Endothelial cell of umbilical vein (primary cell): ENCODE data around the gene RAD51B. TPM values are rescaled to one million over a fixed set of nuclear protein-coding genes. Genes with fewer than 3 reads are reported as not detected.

ENCODE experiments used
- BruUV-seq: library from RNA; stranded (reverse); fragments of 400-500 nt; replicated peaks from 2 replicates; lab custom pipeline; 2021; lab: Mats Ljungman, UMichigan
- CTCF ChIA-PET: fragments of 300-600, 350-600 bp; sonication (Branson Sonifier 250); formaldehyde crosslinking; loops from one replicate; lab custom pipeline; 2021; ENCODE audit warnings: antibody characterized with exemption, inconsistent platforms; lab: Charles Lee
- POLR2A ChIA-PET: fragments of 300-600, 350-600 bp; sonication (Branson Sonifier 250); formaldehyde crosslinking; loops from one replicate; lab custom pipeline; 2021; ENCODE audit warnings: antibody characterized with exemption, inconsistent platforms; lab: Charles Lee
- DNase-seq: peaks from one replicate; pipeline ENCODE4 v3.0.0-alpha.2; 2011; ENCODE audit warnings: low read depth, low spot score
- FAIRE-seq: peaks from 2 replicates; lab custom pipeline; 2011; peaks lifted over from hg19 to GRCh38; lab: Jason Lieb, UNC
- H2AFZ ChIP-seq: 2 replicates; pipeline ENCODE4 v1.6.0; 2012; ENCODE audit warnings: low read depth, low read length, control low read depth, inconsistent platforms
- H3K27ac ChIP-seq: 2 replicates; pipeline ENCODE4 v1.5.1; 2011; ENCODE audit warnings: low read depth, mild to moderate bottlenecking, control low read depth, low read length, moderate library complexity; ENCODE audit not compliant: insufficient read depth
- H3K27me3 ChIP-seq, 2 experiments: 2 replicates each; pipeline versions ENCODE4 v1.6.0 to v1.6.1; 2011; ENCODE audit warnings: low read length in 2 of 2, mixed read lengths in 1 of 2; ENCODE audit not compliant: control insufficient read depth in 2 of 2, insufficient read depth in 2 of 2
- H3K36me3 ChIP-seq, 2 experiments: 2 replicates in 1 of 2; 3 replicates in 1 of 2; pipeline ENCODE4 v1.5.1; 2011; ENCODE audit warnings: low read length in 2 of 2, mild to moderate bottlenecking in 1 of 2, moderate library complexity in 1 of 2; ENCODE audit not compliant: control insufficient read depth in 2 of 2, insufficient read depth in 2 of 2; ENCODE audit errors: extremely low read depth in 1 of 2
- H3K4me1 ChIP-seq: 3 replicates; pipeline ENCODE4 v1.5.1; 2011; ENCODE audit warnings: mild to moderate bottlenecking, low read length; ENCODE audit not compliant: control insufficient read depth, insufficient read depth; ENCODE audit errors: extremely low read depth
- H3K4me2 ChIP-seq: 2 replicates; pipeline ENCODE4 v1.6.1; 2011; ENCODE audit warnings: low read length, control low read depth, mixed read lengths; ENCODE audit not compliant: insufficient read depth
- H3K4me3 ChIP-seq, 3 experiments: fragments of 200-600 bp in 1 of 3; sonication (generic), shearing (Covaris generic) in 1 of 3; replicated peaks in 1 of 3; 2 replicates each; pipeline ENCODE4 v1.5.1; 2011 to 2016; ENCODE audit warnings: control low read depth in 3 of 3, low read length in 3 of 3, mild to moderate bottlenecking in 2 of 3, inconsistent platforms in 1 of 3, low read depth in 1 of 3, moderate library complexity in 1 of 3; ENCODE audit not compliant: insufficient read depth in 1 of 3
- H3K79me2 ChIP-seq: 2 replicates; pipeline ENCODE4 v1.6.0; 2012; ENCODE audit warnings: low read length, inconsistent platforms; ENCODE audit not compliant: control insufficient read depth, insufficient read depth
- H3K9ac ChIP-seq: replicated peaks from 2 replicates; pipeline ENCODE3; 2011; ENCODE audit warnings: low read length, control low read depth; ENCODE audit not compliant: insufficient read depth; ENCODE audit errors: extremely low read depth
- H3K9me1 ChIP-seq: replicated peaks from 3 replicates; pipeline ENCODE4 v1.6.0; 2011; ENCODE audit warnings: mild to moderate bottlenecking, low read length; ENCODE audit not compliant: control insufficient read depth, insufficient read depth; ENCODE audit errors: extremely low read depth
- H3K9me3 ChIP-seq: replicated peaks from 2 replicates; pipeline ENCODE4 v1.5.1; 2012; ENCODE audit warnings: low read length, inconsistent platforms; ENCODE audit not compliant: control insufficient read depth, insufficient read depth
- H4K20me1 ChIP-seq: replicated peaks from 2 replicates; pipeline ENCODE3; 2011; ENCODE audit warnings: mild to moderate bottlenecking, low read length; ENCODE audit not compliant: control insufficient read depth, insufficient read depth; ENCODE audit errors: extremely low read depth
- CTCF ChIP-seq, 2 donors: IDR thresholded peaks; 1 replicate in 1 of 2; 2 replicates in 1 of 2; pipeline ENCODE4 v1.5.1; 2011; ENCODE audit warnings: low read length in 2 of 2, mild to moderate bottlenecking in 2 of 2, moderate library complexity in 2 of 2, control low read depth in 1 of 2, inconsistent platforms in 1 of 2, low read depth in 1 of 2; ENCODE audit not compliant: insufficient read depth in 1 of 2; ENCODE audit errors: extremely low read depth in 1 of 2
- EZH2 ChIP-seq: IDR thresholded peaks from 2 replicates; pipeline ENCODE4 v1.6.1; 2012; ENCODE audit warnings: borderline replicate concordance, low read depth, mild to moderate bottlenecking, moderate library complexity, low read length, inconsistent platforms; ENCODE audit not compliant: severe bottlenecking
- FOS ChIP-seq: IDR thresholded peaks from 2 replicates; pipeline ENCODE4 v1.6.1; 2011; ENCODE audit warnings: mild to moderate bottlenecking, low read length, moderate library complexity, borderline replicate concordance; ENCODE audit not compliant: insufficient read depth
- GATA2 ChIP-seq: IDR thresholded peaks from 2 replicates; pipeline ENCODE4 v1.7.0; 2011; ENCODE audit warnings: low read depth, mild to moderate bottlenecking, moderate library complexity, mixed read lengths, low read length; ENCODE audit not compliant: insufficient read length, insufficient read depth
- JUN ChIP-seq: IDR thresholded peaks from 2 replicates; pipeline ENCODE4 v1.6.1; 2011; ENCODE audit warnings: borderline replicate concordance, low read depth; ENCODE audit not compliant: insufficient read length, insufficient read depth
- MAX ChIP-seq: IDR thresholded peaks from 2 replicates; pipeline ENCODE4 v1.6.1; 2011; ENCODE audit not compliant: insufficient read depth, insufficient read length
- MYC ChIP-seq: IDR thresholded peaks from one replicate; pipeline ENCODE4 v1.6.1; 2011; ENCODE audit warnings: mild to moderate bottlenecking, low read depth, low read length
- POLR2A ChIP-seq: IDR thresholded peaks from 2 replicates; pipeline ENCODE4 v1.6.1; 2012; ENCODE audit warnings: low read depth, mild to moderate bottlenecking, control low read depth, low read length
- POLR2AphosphoS5 ChIP-seq: IDR thresholded peaks from 2 replicates; pipeline ENCODE4 v1.6.1; 2012; ENCODE audit warnings: low read depth, mild to moderate bottlenecking, control low read depth, low read length, moderate library complexity; ENCODE audit not compliant: insufficient read depth
- dilution Hi-C: fragments of 300-500 bp; cut with MboI; formaldehyde crosslinking; loops from one replicate; pipeline ENCODE4 v1.15.0; 2019; ENCODE audit warnings: low sequenced_read_pairs; ENCODE audit not compliant: extremely low pct_ligation_motif_present
- intact Hi-C: fragments of 100-400 bp; cut with micrococcal nuclease; formaldehyde crosslinking; loops from one replicate; pipeline ENCODE4 v1.10.0; 2022
- polyA plus RNA-seq, 4 experiments: library from polyadenylated mRNA; depleted of rRNA in 3 of 4; stranded (reverse) in 3 of 4; unstranded in 1 of 4; fragments of >200 nt; gene quantifications; 2 replicates each; pipeline versions ENCODE4 v1.2.1 to v1.2.3, GENCODE V29; 2011 to 2012; ENCODE audit warnings: missing spikeins in 1 of 4
- total RNA-seq: library from RNA; stranded (reverse); gene quantifications from 2 replicates; pipeline ENCODE4 v1.2.3, GENCODE V29; 2021

The RAD51B gene
- total and polyA plus RNA-seq, 2 donors (not counting 3 experiments of a cell fraction or from before 2014, with no cell fraction given), result 3.9 to 19.0 TPM

- TF ChIP-seq POLR2AphosphoS5 (no peak), FOS (no peak), POLR2A (no peak), MAX (no peak), EZH2 (no peak), MYC (no peak), CTCF (IDR thresholded peaks at IDR 0.05; ENCODE audit: extremely low read depth in 1 of 2, insufficient read depth in 1 of 2, low read depth in 1 of 2, low read length in 2 of 2) (no peak), GATA2 (no peak), JUN (no peak)
- CTCF ChIA-PET, result no interaction called here
- no peaks in the 10 kb centered on the region for H3K9me3 ChIP-seq
- dilution Hi-C loops (no loop called here), intact Hi-C loops (no loop called here)
- peak; percentile 41 for DNase-seq
- no peaks in the 10 kb centered on the region for H4K20me1 ChIP-seq
- no peak overlapping the region for H2AFZ ChIP-seq
- no peaks in the 10 kb centered on the region for H3K4me1 ChIP-seq
- no peak for FAIRE-seq
- H3K36me3 ChIP-seq, result no peaks in the 10 kb centered on the region
- H3K9ac ChIP-seq, result no peak overlapping the region
- no peak overlapping the region for H3K27ac ChIP-seq
- POLR2A ChIA-PET, result no interaction called here
- no peaks in the 10 kb centered on the region for H3K9me1 ChIP-seq
- no peaks in the 10 kb centered on the region for H3K27me3 ChIP-seq
- H3K79me2 ChIP-seq, result no peaks in the 10 kb centered on the region
- no peak overlapping the region for H3K4me2 ChIP-seq
- H3K4me3 ChIP-seq, result no peak overlapping the region
- BruUV-seq, result no TSS peak
Measured at GRCh38 chr14:68349900-68350629, 530.5 kb downstream of the RAD51B start.
